Measurements from ENCODE around the gene PADI4.

Gene PADI4

DNA sequence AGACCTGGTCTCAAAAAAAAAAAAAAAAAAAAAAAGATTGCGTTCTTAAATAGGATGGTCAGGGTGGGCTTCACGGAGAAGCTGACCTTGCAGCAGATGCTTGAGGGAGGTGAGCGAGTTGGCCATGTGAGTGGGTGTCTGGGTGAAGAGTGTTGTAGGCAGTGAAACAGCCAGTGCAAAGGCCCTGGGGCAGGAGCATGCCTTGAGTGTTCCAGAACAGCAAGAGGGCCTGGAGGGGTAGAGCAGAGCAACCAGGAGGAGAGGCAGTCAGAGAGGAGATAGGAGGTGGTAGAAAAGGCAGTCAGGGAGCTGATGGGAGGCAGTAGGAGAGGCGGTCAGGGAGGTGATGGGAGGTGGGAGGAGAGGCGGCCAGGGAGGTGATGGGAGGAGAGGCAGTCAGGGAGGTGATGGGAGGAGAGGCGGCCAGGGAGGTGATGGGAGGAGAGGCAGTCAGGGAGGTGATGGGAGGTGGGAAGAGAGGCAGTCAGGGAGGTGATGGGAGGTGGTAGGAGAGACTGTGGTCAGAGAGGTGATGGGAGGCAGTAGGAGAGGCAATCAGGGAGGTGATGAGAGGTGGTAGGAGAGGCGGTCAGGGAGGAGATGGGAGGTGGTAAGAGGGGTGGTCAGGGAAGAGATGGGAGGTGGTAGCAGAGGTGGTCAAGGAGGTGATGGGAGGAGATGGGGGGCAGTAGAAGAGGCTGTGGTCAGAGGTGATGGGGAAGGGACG lies 43.8 kb downstream of the PADI4 start:
- no peak for DNase-seq

GRCh38 chr1:17352419-17352909 lies 44.5 kb downstream of the PADI4 start:
- no peak for DNase-seq

DNA sequence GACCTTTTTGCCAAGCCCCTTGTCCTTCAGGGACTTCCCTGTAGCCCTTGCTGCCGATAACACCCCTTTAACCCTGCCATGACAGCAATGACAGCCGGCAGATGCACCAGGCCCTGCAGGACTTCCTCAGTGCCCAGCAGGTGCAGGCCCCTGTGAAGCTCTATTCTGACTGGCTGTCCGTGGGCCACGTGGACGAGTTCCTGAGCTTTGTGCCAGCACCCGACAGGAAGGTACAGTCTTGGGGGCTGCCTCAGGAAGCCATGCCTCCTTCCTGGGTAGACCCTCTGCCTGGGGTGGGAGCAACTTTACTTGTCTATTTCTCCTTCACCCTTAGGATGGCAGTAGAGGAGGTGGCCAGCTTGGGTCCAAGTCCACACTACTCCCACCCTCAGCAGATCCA lies 47.9 kb downstream of the PADI4 start:
- DNase-seq: peak; percentile 32

- DNase-seq: no peak
These were observed 48.5 kb downstream of the PADI4 start for GRCh38 chr1:17356387-17357026.

- no peak for DNase-seq
These were observed 50.6 kb downstream of the PADI4 start for GRCh38 chr1:17358557-17358956.

- DNase-seq: no peak
These were observed 51.0 kb downstream of the PADI4 start for GRCh38 chr1:17359031-17359430.

- DNase-seq: no peak
These were observed 51.8 kb downstream of the PADI4 start for GRCh38 chr1:17359808-17360207.

- no peak for DNase-seq
These were observed 52.4 kb downstream of the PADI4 start for GRCh38 chr1:17360272-17360956.

- DNase-seq: no peak
These were observed 53.7 kb downstream of the PADI4 start for GRCh38 chr1:17361687-17362086.

DNA sequence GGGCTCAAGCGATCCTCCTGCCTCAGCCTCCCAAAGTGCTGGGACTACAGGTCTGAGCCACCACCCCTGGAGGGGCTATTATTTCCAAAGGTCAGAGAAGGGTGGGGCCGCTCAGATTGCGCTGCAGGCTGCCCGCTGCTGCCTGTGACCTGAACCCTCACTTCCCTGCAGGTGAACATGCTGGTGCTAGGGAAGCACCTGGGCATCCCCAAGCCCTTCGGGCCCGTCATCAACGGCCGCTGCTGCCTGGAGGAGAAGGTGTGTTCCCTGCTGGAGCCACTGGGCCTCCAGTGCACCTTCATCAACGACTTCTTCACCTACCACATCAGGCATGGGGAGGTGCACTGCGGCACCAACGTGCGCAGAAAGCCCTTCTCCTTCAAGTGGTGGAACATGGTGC lies 55.4 kb downstream of the PADI4 start:
- no peak for DNase-seq

- no peak for DNase-seq
These were observed 55.8 kb downstream of the PADI4 start for GRCh38 chr1:17363771-17364170.

- DNase-seq: no peak
These were observed 57.3 kb downstream of the PADI4 start for GRCh38 chr1:17365293-17365692.

- DNase-seq: no peak
These were observed 61.5 kb downstream of the PADI4 start for GRCh38 chr1:17369466-17369865.

GRCh38 chr1:17370618-17371017 lies 62.6 kb downstream of the PADI4 start:
- no peak for DNase-seq

DNA sequence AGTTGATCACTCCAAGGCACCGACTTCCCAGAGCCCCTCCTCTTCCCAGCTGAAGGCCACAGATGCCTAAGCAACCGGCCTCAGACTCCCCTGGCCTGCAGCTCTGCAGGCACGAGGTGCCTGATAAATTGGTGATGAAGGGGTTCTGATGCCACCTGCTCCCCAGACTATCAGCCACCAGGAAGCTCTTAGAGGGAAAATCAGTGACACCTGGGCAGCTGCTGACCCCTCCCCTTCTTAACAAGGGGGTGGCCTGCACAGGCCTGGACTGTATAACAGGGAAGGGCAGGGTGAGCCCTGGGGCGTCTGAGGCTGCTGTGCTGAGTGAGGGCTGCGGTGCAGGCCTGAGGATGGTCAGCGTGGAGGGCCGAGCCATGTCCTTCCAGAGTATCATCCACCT lies 63.9 kb downstream of the PADI4 start, which contains the start of gene PADI6:
PADI6 (plus strand) TSS at position 301 of the 400 bp plus-strand sequence; CDS start at position 351, 50 bp downstream.
- DNase-seq: no peak

DNA sequence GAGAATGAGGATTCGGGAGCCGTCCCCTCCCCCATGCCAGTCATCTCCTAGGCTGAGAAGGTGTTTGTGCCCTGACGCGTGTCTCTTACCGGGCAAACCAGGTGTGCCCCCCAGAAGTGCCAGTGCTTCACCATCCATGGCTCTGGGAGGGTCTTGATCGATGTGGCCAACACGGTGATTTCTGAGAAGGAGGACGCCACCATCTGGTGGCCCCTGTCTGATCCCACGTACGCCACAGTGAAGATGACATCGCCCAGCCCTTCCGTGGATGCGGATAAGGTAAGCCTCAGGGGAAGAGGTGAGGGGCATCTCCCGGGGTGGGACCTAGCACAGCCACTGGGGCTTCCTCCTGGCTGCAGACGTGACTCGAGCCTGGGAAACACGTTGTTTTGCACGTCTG lies 65.0 kb downstream of the PADI4 start:
- no peak for DNase-seq

- DNase-seq: no peak
These were observed 67.7 kb downstream of the PADI4 start for GRCh38 chr1:17375651-17376050.

DNA sequence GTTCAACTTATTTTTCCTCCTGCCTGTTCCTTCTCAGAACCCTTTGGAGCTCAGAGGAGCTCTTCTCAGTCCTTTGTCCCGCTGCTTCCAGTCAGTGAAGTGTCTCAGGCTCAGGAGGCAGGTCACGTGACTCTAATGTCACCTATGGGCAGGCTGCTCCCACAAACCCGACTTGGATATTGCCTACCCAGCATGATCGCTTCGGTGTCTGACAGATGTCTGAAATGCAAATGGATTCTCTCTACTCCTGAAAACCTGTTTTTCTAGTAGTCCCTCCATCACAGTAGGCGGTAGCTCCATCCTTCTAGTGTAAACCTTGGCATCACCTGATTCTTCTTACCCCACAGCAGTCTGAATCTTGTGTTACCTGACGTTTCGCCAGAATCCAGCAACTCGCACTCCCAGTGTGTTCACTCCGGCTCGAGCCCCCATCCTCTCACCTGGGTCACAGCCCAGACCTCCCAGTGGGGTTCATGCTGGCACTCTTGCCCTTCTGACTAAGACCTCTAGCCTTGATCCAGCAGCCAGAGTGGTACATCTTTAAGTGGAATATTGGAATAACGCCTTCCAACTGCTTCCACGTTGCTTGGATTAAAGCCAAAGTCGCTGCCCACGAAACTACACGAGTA lies 69.4 kb downstream of the PADI4 start:
- no peak for DNase-seq

GRCh38 chr1:17381161-17381560 lies 73.2 kb downstream of the PADI4 start:
- DNase-seq: no peak

GRCh38 chr1:17392199-17392740 lies 84.3 kb downstream of the PADI4 start:
- DNase-seq: no peak

DNA sequence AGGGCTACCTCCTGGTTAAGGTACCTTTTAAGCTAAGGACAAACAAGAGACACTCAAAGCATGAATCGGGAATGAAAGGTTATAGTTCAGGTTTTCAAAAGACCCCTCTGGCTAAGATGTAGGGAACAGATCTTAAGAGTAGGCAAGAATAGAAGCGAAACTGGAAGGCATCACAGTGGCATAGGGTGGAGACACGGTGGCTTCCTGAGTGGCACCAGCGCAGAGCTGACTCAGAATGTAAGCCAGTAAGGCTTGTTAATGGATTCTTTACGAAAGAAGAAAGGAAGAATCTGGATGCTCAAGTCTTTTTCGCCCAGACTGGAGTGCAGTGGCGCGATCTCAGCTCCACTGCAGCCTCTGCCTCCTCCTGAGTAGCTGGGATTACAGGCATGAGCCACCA lies 85.2 kb downstream of the PADI4 start:
- DNase-seq: no peak

GRCh38 chr1:17397910-17398695 lies 90.1 kb downstream of the PADI4 start:
- no peak for DNase-seq

Data from activated CD8-positive, alpha-beta memory T cell treated with anti-CD3 and anti-CD28 coated beads, Interleukin-2, amount 50 U/mL, for 4 hours (primary cell).